ENCODE measurements around the gene MAN1A2. TPM values are rescaled to one million over a fixed set of nuclear protein-coding genes. Genes with fewer than 3 reads are reported as not detected.

Gene MAN1A2
- total and polyA plus RNA-seq, 3 experiments from 2014 or later: 23.1 to 26.9 (median 24.0) TPM

DNA sequence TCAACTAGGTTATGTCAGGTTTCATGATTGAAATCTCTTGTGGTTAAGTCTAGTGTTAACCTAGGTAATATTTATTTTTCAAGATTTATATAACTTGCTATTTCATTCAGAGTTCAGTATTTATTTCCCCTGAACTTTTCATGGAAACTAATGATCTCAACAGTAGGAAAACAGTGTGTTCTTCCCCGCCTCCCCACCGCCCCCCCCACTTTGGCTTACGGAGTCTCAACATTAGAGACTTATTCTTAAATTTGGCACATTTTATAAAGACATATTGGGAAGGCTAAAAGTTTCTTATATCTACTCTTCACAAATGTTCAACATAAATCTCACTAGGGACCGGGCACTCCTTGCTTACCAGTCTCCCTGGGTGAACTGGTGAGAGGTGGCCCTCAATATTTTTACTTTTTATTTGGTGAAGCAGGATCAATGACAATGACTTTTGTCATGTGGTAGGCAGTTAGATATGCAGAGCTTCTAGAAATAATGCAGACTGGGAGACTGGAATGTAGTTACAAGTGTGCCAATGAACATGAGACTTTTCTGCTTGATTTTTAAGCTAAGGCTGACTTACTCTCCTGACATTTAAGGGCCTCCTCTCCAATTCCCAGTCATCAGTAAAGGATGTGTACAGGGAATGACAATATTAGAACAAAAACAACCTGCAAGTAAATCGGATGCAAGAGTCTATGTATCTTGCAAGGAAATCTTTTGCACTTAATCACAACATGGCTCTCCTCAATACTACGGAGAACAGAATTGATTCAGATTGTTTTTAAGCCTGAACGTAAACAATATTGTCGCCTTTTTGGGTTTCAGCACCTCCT lies 1.7 kb upstream of the MAN1A2 start:
- Histone ChIP-seq H3K4me1 (ENCODE audit: insufficient read depth, low read length) (peaks cover 38% of the 10 kb centered on the region), H3K27me3 (ENCODE audit: insufficient read depth, low read length, poor library complexity, severe bottlenecking) (no peaks in the 10 kb centered on the region), H3K4me3 (ENCODE audit: low read length) (peak overlapping the region; percentile 67), H3K27ac (ENCODE audit: low read depth, low read length) (peak overlapping the region; percentile 76), H3K36me3 (ENCODE audit: insufficient read depth, low read length) (no peaks in the 10 kb centered on the region), H3K9me3 (ENCODE audit: low read length) (no peaks in the 10 kb centered on the region)
- Mint-ChIP-seq H3K36me3 (peaks cover 0 to 21% (median 0%) of the 10 kb centered on the region in 3 donors), H3K27me3 (peaks cover 0 to 3% of the 10 kb centered on the region in 2 donors), H3K4me1 (peaks cover 58 to 81% (median 72%) of the 10 kb centered on the region in 3 donors), H3K9me3 (no peaks in the 10 kb centered on the region), H3K4me3 (peak overlapping the region; percentile 94 to 97 (median 97)), H3K27ac (peak overlapping the region; percentile 94 to 98 (median 98))
- ChIA-PET CTCF (no interaction called here), POLR2A (no interaction called here)
- no peak for DNase-seq

DNA sequence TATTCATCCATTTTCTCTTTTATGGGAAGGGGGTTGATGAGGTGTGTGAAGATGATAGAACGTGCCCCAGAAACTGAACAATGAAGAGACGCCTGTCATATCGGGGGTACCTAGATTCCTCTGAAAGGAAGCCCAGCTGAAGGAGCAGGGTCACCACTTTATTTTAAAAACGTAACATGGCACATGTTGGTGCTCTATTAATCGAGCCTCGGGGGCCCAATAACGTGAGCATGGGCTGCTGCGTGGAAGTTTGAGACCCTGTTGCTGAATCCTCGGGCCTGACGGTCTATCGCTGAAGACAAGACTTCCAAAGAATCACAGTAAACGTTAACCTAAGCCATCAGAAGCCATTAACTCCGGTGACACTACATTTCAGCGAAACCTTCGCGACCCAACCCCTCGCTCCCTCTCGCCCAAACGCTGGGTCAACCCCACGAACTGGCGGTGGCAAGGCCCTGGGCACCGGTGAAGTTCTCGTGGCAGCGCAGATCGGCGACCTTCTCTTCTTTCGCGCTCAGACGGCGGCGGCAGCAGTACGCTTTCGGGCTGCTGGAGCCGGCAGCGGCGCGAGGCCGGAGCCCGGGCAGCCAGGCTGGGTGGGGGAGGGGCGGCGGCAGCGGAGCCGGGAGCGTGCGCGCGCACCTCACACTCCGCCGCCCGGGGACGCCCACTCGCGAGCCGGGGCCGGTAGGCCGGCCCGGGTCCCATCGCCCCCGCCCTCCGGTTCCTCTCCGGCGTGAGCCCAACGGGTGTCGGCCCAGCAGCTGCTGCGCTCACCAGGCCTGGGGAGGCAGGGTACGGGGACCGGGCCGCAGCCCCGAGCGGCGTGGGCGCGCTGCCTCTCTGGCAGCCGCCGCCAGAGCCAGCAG lies 838 bp upstream of the MAN1A2 start:
- H3K4me3 ChIP-seq (ENCODE audit: low read length): peak overlapping the region; percentile 67

GRCh38 chr1:117368116-117369108 lies 1.2 kb downstream of the MAN1A2 start:
- POLR2A ChIA-PET: no interaction called here
- Histone ChIP-seq H3K4me3 (ENCODE audit: low read length) (peak overlapping the region; percentile 67), H3K27ac (ENCODE audit: low read depth, low read length) (peak overlapping the region; percentile 76)

More for the DNA sequence above, 838 bp upstream of the MAN1A2 start:
- Mint-ChIP-seq H3K27ac (peak overlapping the region; percentile 94 to 98 (median 98)), H3K36me3 (peaks cover 0 to 21% (median 0%) of the 10 kb centered on the region in 3 donors), H3K27me3 (peaks cover 0 to 3% of the 10 kb centered on the region in 2 donors), H3K4me1 (peaks cover 65 to 84% (median 75%) of the 10 kb centered on the region in 3 donors), H3K4me3 (peak overlapping the region; percentile 96 to 97 (median 97)), H3K9me3 (no peaks in the 10 kb centered on the region)
- peaks cover 45% of the 10 kb centered on the region for H3K4me1 ChIP-seq (ENCODE audit: insufficient read depth, low read length)
- ChIA-PET CTCF (no interaction called here), POLR2A (interaction anchor here (0.9 to 1.3 kb wide), 3 partner anchors 20 to 241 kb away, joined by 3 to 4 read pairs (median 4); no protein-coding TSS in a partner anchor)
- peak; percentile 80 to 85 (median 83) for DNase-seq
- no peaks in the 10 kb centered on the region for H3K36me3 ChIP-seq (ENCODE audit: insufficient read depth, low read length)
- H3K27ac ChIP-seq (ENCODE audit: low read depth, low read length): peak overlapping the region; percentile 76
- H3K9me3 ChIP-seq (ENCODE audit: low read length): no peaks in the 10 kb centered on the region
- no peaks in the 10 kb centered on the region for H3K27me3 ChIP-seq (ENCODE audit: insufficient read depth, low read length, poor library complexity, severe bottlenecking)

GRCh38 chr1:117370071-117370470 lies 2.8 kb downstream of the MAN1A2 start:
- Mint-ChIP-seq H3K4me1 (peaks cover 74 to 86% (median 81%) of the 10 kb centered on the region in 3 donors), H3K9me3 (no peaks in the 10 kb centered on the region), H3K27ac (peak overlapping the region in 4 of 8 donors; percentile 8 to 82 (median 42)), H3K27me3 (no peaks in the 10 kb centered on the region), H3K36me3 (peaks cover 0 to 21% (median 0%) of the 10 kb centered on the region in 3 donors), H3K4me3 (peak overlapping the region; percentile 79 to 97 (median 96))
- no peaks in the 10 kb centered on the region for H3K9me3 ChIP-seq (ENCODE audit: low read length)
- no peak overlapping the region for H3K27ac ChIP-seq (ENCODE audit: low read depth, low read length)
- peak overlapping the region; percentile 22 for H3K4me3 ChIP-seq (ENCODE audit: low read length)
- no peaks in the 10 kb centered on the region for H3K36me3 ChIP-seq (ENCODE audit: insufficient read depth, low read length)
- ChIA-PET POLR2A (no interaction called here), CTCF (no interaction called here)
- DNase-seq: no peak
- peaks cover 37% of the 10 kb centered on the region for H3K4me1 ChIP-seq (ENCODE audit: insufficient read depth, low read length)
- H3K27me3 ChIP-seq (ENCODE audit: insufficient read depth, low read length, poor library complexity, severe bottlenecking): no peaks in the 10 kb centered on the region

More at GRCh38 chr1:117368116-117369108, 1.2 kb downstream of the MAN1A2 start:
- Mint-ChIP-seq H3K4me1 (peaks cover 72 to 86% (median 80%) of the 10 kb centered on the region in 3 donors), H3K4me3 (peak overlapping the region; percentile 88 to 97 (median 96)), H3K9me3 (no peaks in the 10 kb centered on the region), H3K27me3 (no peaks in the 10 kb centered on the region), H3K36me3 (peaks cover 0 to 21% (median 0%) of the 10 kb centered on the region in 3 donors), H3K27ac (peak overlapping the region; percentile 52 to 96 (median 94))
- Histone ChIP-seq H3K27me3 (ENCODE audit: insufficient read depth, low read length, poor library complexity, severe bottlenecking) (no peaks in the 10 kb centered on the region), H3K4me1 (ENCODE audit: insufficient read depth, low read length) (peaks cover 48% of the 10 kb centered on the region), H3K9me3 (ENCODE audit: low read length) (no peaks in the 10 kb centered on the region), H3K36me3 (ENCODE audit: insufficient read depth, low read length) (no peaks in the 10 kb centered on the region)
- DNase-seq: no peak
- CTCF ChIA-PET: interaction anchor here (1.7 kb wide), 1 partner anchor 246 kb away, joined by 3 read pairs; no protein-coding TSS in a partner anchor

DNA sequence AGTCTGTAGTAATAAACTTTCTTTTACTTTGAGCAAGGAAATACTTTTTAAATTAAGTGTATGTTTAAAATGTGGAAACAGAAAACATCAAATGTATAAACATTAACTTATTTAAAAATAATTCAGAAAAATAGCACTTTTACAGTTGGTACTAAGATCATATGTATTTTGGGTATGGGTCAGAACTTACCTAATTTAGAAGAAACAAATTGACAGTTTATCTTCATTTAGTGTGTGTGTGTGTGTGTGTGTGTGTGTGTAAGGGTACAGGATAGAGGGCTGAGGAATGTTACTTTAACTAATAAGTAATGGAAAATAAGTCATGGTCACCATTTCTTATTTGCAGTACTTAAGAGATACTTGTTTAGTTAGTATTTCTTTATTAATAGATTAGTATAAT lies 3.3 kb downstream of the MAN1A2 start:
- H3K27ac ChIP-seq (ENCODE audit: low read depth, low read length): no peak overlapping the region
- H3K36me3 ChIP-seq (ENCODE audit: insufficient read depth, low read length): no peaks in the 10 kb centered on the region
- H3K27ac Mint-ChIP-seq: peak overlapping the region in 1 of 8 donors; percentile 82
- peaks cover 0 to 22% (median 0%) of the 10 kb centered on the region in 3 donors for H3K36me3 Mint-ChIP-seq
- H3K4me3 ChIP-seq (ENCODE audit: low read length): no peak overlapping the region
- no peaks in the 10 kb centered on the region for H3K27me3 ChIP-seq (ENCODE audit: insufficient read depth, low read length, poor library complexity, severe bottlenecking)
- H3K4me1 ChIP-seq (ENCODE audit: insufficient read depth, low read length): peaks cover 32% of the 10 kb centered on the region
- ChIA-PET POLR2A (no interaction called here), CTCF (no interaction called here)
- no peak for DNase-seq
- no peaks in the 10 kb centered on the region for H3K27me3 Mint-ChIP-seq
- peaks cover 69 to 86% (median 79%) of the 10 kb centered on the region in 3 donors for H3K4me1 Mint-ChIP-seq
- H3K9me3 Mint-ChIP-seq: no peaks in the 10 kb centered on the region
- peak overlapping the region; percentile 79 to 97 (median 96) for H3K4me3 Mint-ChIP-seq
- no peaks in the 10 kb centered on the region for H3K9me3 ChIP-seq (ENCODE audit: low read length)

- Mint-ChIP-seq H3K4me3 (peak overlapping the region; percentile 45 to 87 (median 70)), H3K36me3 (peaks cover 0 to 22% (median 5%) of the 10 kb centered on the region in 3 donors), H3K9me3 (no peaks in the 10 kb centered on the region), H3K27ac (peak overlapping the region in 5 of 8 donors; percentile 21 to 64 (median 22)), H3K4me1 (peaks cover 65 to 83% (median 76%) of the 10 kb centered on the region in 3 donors), H3K27me3 (no peaks in the 10 kb centered on the region)
- CTCF ChIA-PET: no interaction called here
- no peaks in the 10 kb centered on the region for H3K9me3 ChIP-seq (ENCODE audit: low read length)
- no peak for DNase-seq
- no peaks in the 10 kb centered on the region for H3K27me3 ChIP-seq (ENCODE audit: insufficient read depth, low read length, poor library complexity, severe bottlenecking)
- H3K4me1 ChIP-seq (ENCODE audit: insufficient read depth, low read length): peaks cover 26% of the 10 kb centered on the region
- H3K36me3 ChIP-seq (ENCODE audit: insufficient read depth, low read length): no peaks in the 10 kb centered on the region
- H3K4me3 ChIP-seq (ENCODE audit: low read length): no peak overlapping the region
- POLR2A ChIA-PET: no interaction called here
- H3K27ac ChIP-seq (ENCODE audit: low read depth, low read length): no peak overlapping the region
Measured at GRCh38 chr1:117371441-117372151, 4.3 kb downstream of the MAN1A2 start.

All from CD8-positive, alpha-beta memory T cell (primary cell).